Ishikawa (cell line): ENCODE data around the gene CERS6.
A peak's percentile ranks its signal among the peaks of the same experiment; 100 is the strongest.

Experiments used
- CEBPB ChIP-seq: IDR thresholded peaks from 2 replicates; pipeline ENCODE4 v1.6.1; 2012
- CREB1 ChIP-seq: IDR thresholded peaks from 2 replicates; pipeline ENCODE4 v1.6.1; 2012; ENCODE audit warnings: low read depth
- EGR1 ChIP-seq: IDR thresholded peaks from 2 replicates; pipeline ENCODE4 v1.6.1; 2012
- EP300 ChIP-seq: IDR thresholded peaks from 2 replicates; pipeline ENCODE4 v1.6.1; 2012; ENCODE audit warnings: borderline replicate concordance
- FOXM1 ChIP-seq: IDR thresholded peaks from 2 replicates; pipeline ENCODE4 v1.6.1; 2012; ENCODE audit warnings: low read depth, borderline replicate concordance
- NFIC ChIP-seq: IDR thresholded peaks from 2 replicates; pipeline ENCODE4 v1.6.1; 2012
- RAD21 ChIP-seq: IDR thresholded peaks from 2 replicates; pipeline ENCODE4 v1.6.1; 2012; ENCODE audit warnings: low read depth
- REST ChIP-seq: IDR thresholded peaks from 2 replicates; pipeline ENCODE4 v1.6.1; 2012; ENCODE audit warnings: low read depth, mild to moderate bottlenecking
- TAF1 ChIP-seq: IDR thresholded peaks from 2 replicates; pipeline ENCODE4 v1.6.1; 2012; ENCODE audit warnings: low read depth, mild to moderate bottlenecking
- TCF12 ChIP-seq: IDR thresholded peaks from 2 replicates; pipeline ENCODE4 v1.6.1; 2012; ENCODE audit warnings: low read depth
- TEAD4 ChIP-seq: IDR thresholded peaks from 2 replicates; pipeline ENCODE4 v1.6.1; 2012
- USF1 ChIP-seq: IDR thresholded peaks from 2 replicates; pipeline ENCODE4 v1.6.1; 2012
- YY1 ChIP-seq: IDR thresholded peaks from 2 replicates; pipeline ENCODE4 v1.6.1; 2012; ENCODE audit warnings: low read depth
- ZBTB7A ChIP-seq: IDR thresholded peaks from 2 replicates; pipeline ENCODE4 v1.6.1; 2012; ENCODE audit warnings: low read depth
- TF ChIP-seq, protein P1 (sequence below): IDR thresholded peaks from 2 replicates; pipeline ENCODE4 v1.6.1; 2012

CERS6 gene

DNA sequence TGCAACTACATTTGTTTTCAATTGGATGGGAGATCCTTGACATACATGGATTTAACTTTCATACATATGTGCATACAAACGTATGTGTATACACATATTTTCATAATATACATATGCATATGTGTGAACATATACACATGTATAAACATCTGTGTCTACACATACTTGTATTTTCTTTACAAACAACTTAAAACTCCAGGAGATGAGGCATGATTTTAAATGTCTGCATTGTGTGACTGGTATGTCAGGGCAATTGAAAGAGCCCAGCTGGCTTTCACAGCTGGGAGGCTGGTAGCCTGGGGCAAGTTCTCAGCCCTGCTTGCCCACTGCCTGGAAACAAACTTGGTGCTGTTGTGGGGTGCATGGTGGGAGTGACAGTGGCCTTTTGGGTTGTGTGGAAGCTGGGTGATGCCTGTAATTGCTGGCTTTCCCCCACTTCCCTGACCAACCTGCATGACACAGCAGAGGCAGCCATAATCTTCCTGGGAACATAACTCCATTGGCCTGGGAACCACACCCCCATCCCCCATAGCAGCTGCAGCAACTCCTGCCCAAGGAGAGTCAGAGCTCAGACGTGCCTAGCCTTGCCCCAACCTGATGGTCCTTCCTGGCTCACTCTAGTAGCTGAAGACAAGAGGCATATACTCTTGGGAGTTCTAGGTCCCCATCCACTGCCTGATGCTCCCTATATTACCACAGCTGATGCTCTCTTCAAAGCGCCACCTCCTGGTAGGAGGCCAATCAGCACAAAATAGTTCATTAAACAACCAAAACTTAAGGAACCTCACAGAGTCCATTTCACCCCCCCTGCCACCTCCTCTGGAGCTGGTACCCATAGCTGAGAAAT, 158.3 kb downstream of the CERS6 start:
- TF ChIP-seq REST (no peak), YY1 (no peak), ZBTB7A (no peak), RAD21 (peak; percentile 15; the same call in 1 of the 2 replicates), EP300 (no peak), CEBPB (no peak), TCF12 (no peak), USF1 (no peak), NFIC (no peak)

DNA sequence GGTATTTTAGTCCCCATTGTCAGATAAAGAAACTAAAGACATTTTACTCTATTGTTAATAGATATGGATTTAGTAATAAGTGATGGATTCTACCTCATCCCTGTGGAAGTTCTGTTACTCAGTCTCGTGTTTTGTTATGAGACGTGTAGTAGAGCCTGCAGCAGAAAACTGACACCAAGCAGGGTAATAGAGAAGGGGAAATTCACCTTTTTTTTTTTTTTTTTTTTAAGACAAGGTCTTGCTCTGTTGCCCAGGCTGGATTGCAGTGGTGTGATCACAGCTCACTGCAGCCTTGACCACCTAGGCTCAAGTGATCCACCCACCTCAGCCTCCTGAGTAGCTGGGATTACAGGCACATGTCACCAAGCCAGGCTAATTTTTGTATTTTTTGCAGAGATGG, 164.5 kb downstream of the CERS6 start:
- no peak for TF ChIP-seq EGR1
- TF ChIP-seq CREB1, result no peak
- TF ChIP-seq TEAD4, result no peak
- no peak for TF ChIP-seq USF1
- TF ChIP-seq EP300, result no peak
- TF ChIP-seq CEBPB, result no peak
- no peak for TF ChIP-seq RAD21
- TF ChIP-seq, protein P1, sequence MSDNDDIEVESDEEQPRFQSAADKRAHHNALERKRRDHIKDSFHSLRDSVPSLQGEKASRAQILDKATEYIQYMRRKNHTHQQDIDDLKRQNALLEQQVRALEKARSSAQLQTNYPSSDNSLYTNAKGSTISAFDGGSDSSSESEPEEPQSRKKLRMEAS, result no peak
- no peak for TF ChIP-seq REST
- TF ChIP-seq ZBTB7A, result no peak
- TF ChIP-seq NFIC, result no peak
- TF ChIP-seq FOXM1, result no peak
- TF ChIP-seq TCF12, result no peak
- TF ChIP-seq YY1, result no peak
- TF ChIP-seq TAF1, result no peak

DNA sequence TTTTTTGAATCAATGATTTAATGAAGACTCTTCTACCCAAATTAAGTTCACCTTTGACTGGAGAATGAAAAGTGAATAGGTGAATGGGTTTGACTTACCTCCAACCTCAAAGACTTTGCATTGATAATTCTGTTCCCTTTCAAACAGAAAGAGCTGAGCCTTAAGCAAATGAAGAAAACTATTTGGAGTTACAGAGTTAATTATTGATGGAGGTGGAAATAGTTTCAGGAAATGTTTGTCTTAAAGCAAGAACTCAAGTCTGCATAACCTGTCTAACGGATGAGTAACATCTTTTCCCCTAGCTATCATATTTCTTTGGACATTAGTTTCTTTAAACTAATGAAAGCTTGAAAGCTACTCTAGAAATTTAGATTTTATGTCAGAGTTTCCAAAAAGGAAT, 166.5 kb downstream of the CERS6 start:
- TF ChIP-seq TEAD4 (no peak), ZBTB7A (no peak), EP300 (no peak), NFIC (no peak), YY1 (no peak), CEBPB (no peak), TCF12 (no peak), USF1 (no peak), EGR1 (no peak), REST (no peak), TAF1 (no peak), RAD21 (no peak), FOXM1 (no peak), CREB1 (no peak)
- TF ChIP-seq, protein P1, result no peak

GRCh38 chr2:168624028-168624427, 168.0 kb downstream of the CERS6 start:
- TF ChIP-seq TEAD4 (no peak), CEBPB (no peak), EGR1 (no peak), RAD21 (no peak), USF1 (no peak), EP300 (no peak), TAF1 (no peak), REST (no peak), FOXM1 (no peak), NFIC (no peak), ZBTB7A (no peak), YY1 (no peak), TCF12 (no peak), CREB1 (no peak)
- TF ChIP-seq, protein P1, result no peak
